Endothelial cell of umbilical vein (primary cell): ENCODE data around the gene RUSC2. TPM values are rescaled to one million over a fixed set of nuclear protein-coding genes. Genes with fewer than 3 reads are reported as not detected.

Source experiments
- BruUV-seq: library from RNA; stranded (reverse); fragments of 400-500 nt; replicated peaks from 2 replicates; lab custom pipeline; 2021; lab: Mats Ljungman, UMichigan
- CTCF ChIA-PET: fragments of 300-600, 350-600 bp; sonication (Branson Sonifier 250); formaldehyde crosslinking; loops from one replicate; lab custom pipeline; 2021; ENCODE audit warnings: antibody characterized with exemption, inconsistent platforms; lab: Charles Lee
- POLR2A ChIA-PET: fragments of 300-600, 350-600 bp; sonication (Branson Sonifier 250); formaldehyde crosslinking; loops from one replicate; lab custom pipeline; 2021; ENCODE audit warnings: antibody characterized with exemption, inconsistent platforms; lab: Charles Lee
- DNase-seq: peaks from one replicate; pipeline ENCODE4 v3.0.0-alpha.2; 2011; ENCODE audit warnings: low read depth, low spot score
- FAIRE-seq: peaks from 2 replicates; lab custom pipeline; 2011; peaks lifted over from hg19 to GRCh38; lab: Jason Lieb, UNC
- H2AFZ ChIP-seq: 2 replicates; pipeline ENCODE4 v1.6.0; 2012; ENCODE audit warnings: low read depth, low read length, control low read depth, inconsistent platforms
- H3K27ac ChIP-seq: 2 replicates; pipeline ENCODE4 v1.5.1; 2011; ENCODE audit warnings: low read depth, mild to moderate bottlenecking, control low read depth, low read length, moderate library complexity; ENCODE audit not compliant: insufficient read depth
- H3K27me3 ChIP-seq, 2 experiments: 2 replicates each; pipeline versions ENCODE4 v1.6.0 to v1.6.1; 2011; ENCODE audit warnings: low read length in 2 of 2, mixed read lengths in 1 of 2; ENCODE audit not compliant: control insufficient read depth in 2 of 2, insufficient read depth in 2 of 2
- H3K36me3 ChIP-seq, 2 experiments: 2 replicates in 1 of 2; 3 replicates in 1 of 2; pipeline ENCODE4 v1.5.1; 2011; ENCODE audit warnings: low read length in 2 of 2, mild to moderate bottlenecking in 1 of 2, moderate library complexity in 1 of 2; ENCODE audit not compliant: control insufficient read depth in 2 of 2, insufficient read depth in 2 of 2; ENCODE audit errors: extremely low read depth in 1 of 2
- H3K4me1 ChIP-seq: 3 replicates; pipeline ENCODE4 v1.5.1; 2011; ENCODE audit warnings: mild to moderate bottlenecking, low read length; ENCODE audit not compliant: control insufficient read depth, insufficient read depth; ENCODE audit errors: extremely low read depth
- H3K4me2 ChIP-seq: 2 replicates; pipeline ENCODE4 v1.6.1; 2011; ENCODE audit warnings: low read length, control low read depth, mixed read lengths; ENCODE audit not compliant: insufficient read depth
- H3K4me3 ChIP-seq, 3 experiments: fragments of 200-600 bp in 1 of 3; sonication (generic), shearing (Covaris generic) in 1 of 3; replicated peaks in 1 of 3; 2 replicates each; pipeline ENCODE4 v1.5.1; 2011 to 2016; ENCODE audit warnings: control low read depth in 3 of 3, low read length in 3 of 3, mild to moderate bottlenecking in 2 of 3, inconsistent platforms in 1 of 3, low read depth in 1 of 3, moderate library complexity in 1 of 3; ENCODE audit not compliant: insufficient read depth in 1 of 3
- H3K79me2 ChIP-seq: 2 replicates; pipeline ENCODE4 v1.6.0; 2012; ENCODE audit warnings: low read length, inconsistent platforms; ENCODE audit not compliant: control insufficient read depth, insufficient read depth
- H3K9ac ChIP-seq: replicated peaks from 2 replicates; pipeline ENCODE3; 2011; ENCODE audit warnings: low read length, control low read depth; ENCODE audit not compliant: insufficient read depth; ENCODE audit errors: extremely low read depth
- H3K9me1 ChIP-seq: replicated peaks from 3 replicates; pipeline ENCODE4 v1.6.0; 2011; ENCODE audit warnings: mild to moderate bottlenecking, low read length; ENCODE audit not compliant: control insufficient read depth, insufficient read depth; ENCODE audit errors: extremely low read depth
- H3K9me3 ChIP-seq: replicated peaks from 2 replicates; pipeline ENCODE4 v1.5.1; 2012; ENCODE audit warnings: low read length, inconsistent platforms; ENCODE audit not compliant: control insufficient read depth, insufficient read depth
- H4K20me1 ChIP-seq: replicated peaks from 2 replicates; pipeline ENCODE3; 2011; ENCODE audit warnings: mild to moderate bottlenecking, low read length; ENCODE audit not compliant: control insufficient read depth, insufficient read depth; ENCODE audit errors: extremely low read depth
- CTCF ChIP-seq, 2 donors: IDR thresholded peaks; 1 replicate in 1 of 2; 2 replicates in 1 of 2; pipeline ENCODE4 v1.5.1; 2011; ENCODE audit warnings: low read length in 2 of 2, mild to moderate bottlenecking in 2 of 2, moderate library complexity in 2 of 2, control low read depth in 1 of 2, inconsistent platforms in 1 of 2, low read depth in 1 of 2; ENCODE audit not compliant: insufficient read depth in 1 of 2; ENCODE audit errors: extremely low read depth in 1 of 2
- EZH2 ChIP-seq: IDR thresholded peaks from 2 replicates; pipeline ENCODE4 v1.6.1; 2012; ENCODE audit warnings: borderline replicate concordance, low read depth, mild to moderate bottlenecking, moderate library complexity, low read length, inconsistent platforms; ENCODE audit not compliant: severe bottlenecking
- FOS ChIP-seq: IDR thresholded peaks from 2 replicates; pipeline ENCODE4 v1.6.1; 2011; ENCODE audit warnings: mild to moderate bottlenecking, low read length, moderate library complexity, borderline replicate concordance; ENCODE audit not compliant: insufficient read depth
- GATA2 ChIP-seq: IDR thresholded peaks from 2 replicates; pipeline ENCODE4 v1.7.0; 2011; ENCODE audit warnings: low read depth, mild to moderate bottlenecking, moderate library complexity, mixed read lengths, low read length; ENCODE audit not compliant: insufficient read length, insufficient read depth
- JUN ChIP-seq: IDR thresholded peaks from 2 replicates; pipeline ENCODE4 v1.6.1; 2011; ENCODE audit warnings: borderline replicate concordance, low read depth; ENCODE audit not compliant: insufficient read length, insufficient read depth
- MAX ChIP-seq: IDR thresholded peaks from 2 replicates; pipeline ENCODE4 v1.6.1; 2011; ENCODE audit not compliant: insufficient read depth, insufficient read length
- MYC ChIP-seq: IDR thresholded peaks from one replicate; pipeline ENCODE4 v1.6.1; 2011; ENCODE audit warnings: mild to moderate bottlenecking, low read depth, low read length
- POLR2A ChIP-seq: IDR thresholded peaks from 2 replicates; pipeline ENCODE4 v1.6.1; 2012; ENCODE audit warnings: low read depth, mild to moderate bottlenecking, control low read depth, low read length
- POLR2AphosphoS5 ChIP-seq: IDR thresholded peaks from 2 replicates; pipeline ENCODE4 v1.6.1; 2012; ENCODE audit warnings: low read depth, mild to moderate bottlenecking, control low read depth, low read length, moderate library complexity; ENCODE audit not compliant: insufficient read depth
- dilution Hi-C: fragments of 300-500 bp; cut with MboI; formaldehyde crosslinking; loops from one replicate; pipeline ENCODE4 v1.15.0; 2019; ENCODE audit warnings: low sequenced_read_pairs; ENCODE audit not compliant: extremely low pct_ligation_motif_present
- intact Hi-C: fragments of 100-400 bp; cut with micrococcal nuclease; formaldehyde crosslinking; loops from one replicate; pipeline ENCODE4 v1.10.0; 2022
- polyA plus RNA-seq, 4 experiments: library from polyadenylated mRNA; depleted of rRNA in 3 of 4; stranded (reverse) in 3 of 4; unstranded in 1 of 4; fragments of >200 nt; gene quantifications; 2 replicates each; pipeline versions ENCODE4 v1.2.1 to v1.2.3, GENCODE V29; 2011 to 2012; ENCODE audit warnings: missing spikeins in 1 of 4
- total RNA-seq: library from RNA; stranded (reverse); gene quantifications from 2 replicates; pipeline ENCODE4 v1.2.3, GENCODE V29; 2021

The RUSC2 gene
- total and polyA plus RNA-seq, 2 donors (not counting 3 experiments of a cell fraction or from before 2014, with no cell fraction given): 26.1 to 46.2 TPM

- H3K27ac ChIP-seq: no peak overlapping the region
- BruUV-seq: no TSS peak
- H3K4me1 ChIP-seq: peaks cover 51% of the 10 kb centered on the region
These were observed 32.3 kb downstream of the RUSC2 start for GRCh38 chr9:35522187-35522586.

More at GRCh38 chr9:35522187-35522586, 32.3 kb downstream of the RUSC2 start:
- H3K9me3 ChIP-seq: no peaks in the 10 kb centered on the region
- peaks cover 70% of the 10 kb centered on the region for H3K79me2 ChIP-seq
- TF ChIP-seq MAX (no peak), GATA2 (no peak), JUN (no peak), POLR2AphosphoS5 (no peak), FOS (no peak), CTCF (IDR thresholded peaks at IDR 0.05; ENCODE audit: extremely low read depth in 1 of 2, insufficient read depth in 1 of 2, low read depth in 1 of 2, low read length in 2 of 2) (no peak), EZH2 (no peak), POLR2A (no peak), MYC (no peak)
- no peak overlapping the region for H3K9ac ChIP-seq
- DNase-seq (no peak), FAIRE-seq (no peak)
- ChIA-PET POLR2A (no interaction called here), CTCF (interaction anchor here (1.3 to 7.2 kb wide), 4 partner anchors 14 to 33 kb away, joined by 4 to 83 read pairs (median 32); no protein-coding TSS in a partner anchor)
- no peaks in the 10 kb centered on the region for H3K9me1 ChIP-seq
- no peak overlapping the region for H2AFZ ChIP-seq
- H3K4me3 ChIP-seq: no peak overlapping the region
- H3K36me3 ChIP-seq: no peaks in the 10 kb centered on the region
- intact Hi-C loops (no loop called here), dilution Hi-C loops (no loop called here)
- no peaks in the 10 kb centered on the region for H3K27me3 ChIP-seq
- peaks cover 2% of the 10 kb centered on the region for H4K20me1 ChIP-seq
- H3K4me2 ChIP-seq: no peak overlapping the region
